Chondrocyte (in vitro differentiated cells): ENCODE measurements around the gene ZBTB8OS. TPM values are rescaled to one million over a fixed set of nuclear protein-coding genes. Genes with fewer than 3 reads are reported as not detected.

Experiments
- DNase-seq: peaks from one replicate; pipeline ENCODE4 v3.0.0; 2021; ENCODE audit warnings: mixed read lengths, low spot score
- H3K27ac Mint-ChIP-seq: one replicate; pipeline ENCODE4 v1.8.0; 2021; ENCODE audit warnings: mild to moderate bottlenecking, moderate library complexity, mixed read lengths; ENCODE audit not compliant: unreplicated experiment
- H3K27me3 Mint-ChIP-seq: 2 replicates; pipeline ENCODE4 v1.8.0; 2021; ENCODE audit warnings: low read depth, mixed read lengths
- H3K36me3 Mint-ChIP-seq: 2 replicates; pipeline ENCODE4 v1.8.0; 2021; ENCODE audit warnings: low read depth, mixed read lengths
- H3K4me1 Mint-ChIP-seq: 2 replicates; pipeline ENCODE4 v1.8.0; 2021; ENCODE audit warnings: low read depth, mild to moderate bottlenecking, mixed read lengths
- H3K4me3 Mint-ChIP-seq: one replicate; pipeline ENCODE4 v1.8.0; 2021; ENCODE audit warnings: mild to moderate bottlenecking, moderate library complexity, mixed read lengths; ENCODE audit not compliant: unreplicated experiment
- H3K9me3 Mint-ChIP-seq: 2 replicates; pipeline ENCODE4 v1.8.0; 2021; ENCODE audit warnings: low read depth, mixed read lengths
- total RNA-seq: library from RNA; stranded (reverse); gene quantifications from 3 replicates; pipeline ENCODE4 v1.2.1, GENCODE V29; 2021
- TF ChIP-seq, protein P1 (sequence below): fragments of 200-600 bp; sonication (generic); IDR thresholded peaks from 2 replicates; pipeline ENCODE4 v1.5.0; 2021; ENCODE audit warnings: antibody characterized with exemption, mild to moderate bottlenecking, moderate library complexity

The ZBTB8OS gene
- total RNA-seq, 1 donor from 2014 or later = 30.0 TPM

DNA sequence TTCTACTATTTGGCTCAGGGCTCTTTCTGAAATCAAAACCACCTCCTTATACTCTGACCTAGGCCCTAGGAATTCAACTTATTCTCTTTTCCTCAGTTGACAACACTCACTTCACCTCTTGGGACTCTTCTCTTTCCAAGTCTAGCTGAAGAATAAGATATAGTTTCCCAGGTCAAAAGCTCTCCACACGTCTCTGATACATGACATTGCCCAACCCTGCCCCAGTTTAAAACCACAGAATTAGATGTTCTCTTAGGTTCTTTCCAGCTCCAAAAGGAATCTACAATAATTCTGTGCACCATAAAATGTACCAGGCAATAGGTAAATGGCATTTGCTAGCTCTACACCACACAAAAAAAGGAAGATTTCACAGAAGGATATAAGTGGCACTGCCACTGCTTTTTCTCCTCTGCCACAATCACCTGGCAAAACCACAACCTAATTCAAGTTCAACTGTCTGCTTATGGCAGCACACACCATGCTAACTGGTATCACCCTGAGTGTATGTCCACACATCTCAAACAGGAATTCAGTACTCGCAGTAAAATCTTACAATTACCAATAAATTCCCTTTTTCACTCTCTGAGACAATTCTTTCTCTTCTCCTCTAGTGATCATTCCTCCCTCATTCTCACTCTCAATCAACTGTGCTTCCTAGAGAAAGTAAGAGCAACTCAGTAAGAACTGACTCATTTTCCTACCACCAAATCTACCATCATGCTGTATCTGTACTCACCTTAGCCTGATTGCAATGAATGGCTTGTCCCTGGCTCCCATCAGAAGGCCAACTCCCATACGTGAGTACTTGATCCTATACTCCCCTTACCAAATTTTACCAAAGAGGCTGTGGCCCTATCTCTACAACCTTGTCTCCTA lies 27.3 kb downstream of the ZBTB8OS start:
- Mint-ChIP-seq H3K36me3 (peaks cover 6% of the 10 kb centered on the region), H3K27ac (no peak overlapping the region), H3K4me3 (no peak overlapping the region), H3K27me3 (no peaks in the 10 kb centered on the region), H3K4me1 (no peaks in the 10 kb centered on the region), H3K9me3 (no peaks in the 10 kb centered on the region)
- DNase-seq = no peak
- TF ChIP-seq, protein P1, sequence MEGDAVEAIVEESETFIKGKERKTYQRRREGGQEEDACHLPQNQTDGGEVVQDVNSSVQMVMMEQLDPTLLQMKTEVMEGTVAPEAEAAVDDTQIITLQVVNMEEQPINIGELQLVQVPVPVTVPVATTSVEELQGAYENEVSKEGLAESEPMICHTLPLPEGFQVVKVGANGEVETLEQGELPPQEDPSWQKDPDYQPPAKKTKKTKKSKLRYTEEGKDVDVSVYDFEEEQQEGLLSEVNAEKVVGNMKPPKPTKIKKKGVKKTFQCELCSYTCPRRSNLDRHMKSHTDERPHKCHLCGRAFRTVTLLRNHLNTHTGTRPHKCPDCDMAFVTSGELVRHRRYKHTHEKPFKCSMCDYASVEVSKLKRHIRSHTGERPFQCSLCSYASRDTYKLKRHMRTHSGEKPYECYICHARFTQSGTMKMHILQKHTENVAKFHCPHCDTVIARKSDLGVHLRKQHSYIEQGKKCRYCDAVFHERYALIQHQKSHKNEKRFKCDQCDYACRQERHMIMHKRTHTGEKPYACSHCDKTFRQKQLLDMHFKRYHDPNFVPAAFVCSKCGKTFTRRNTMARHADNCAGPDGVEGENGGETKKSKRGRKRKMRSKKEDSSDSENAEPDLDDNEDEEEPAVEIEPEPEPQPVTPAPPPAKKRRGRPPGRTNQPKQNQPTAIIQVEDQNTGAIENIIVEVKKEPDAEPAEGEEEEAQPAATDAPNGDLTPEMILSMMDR = no peak

DNA sequence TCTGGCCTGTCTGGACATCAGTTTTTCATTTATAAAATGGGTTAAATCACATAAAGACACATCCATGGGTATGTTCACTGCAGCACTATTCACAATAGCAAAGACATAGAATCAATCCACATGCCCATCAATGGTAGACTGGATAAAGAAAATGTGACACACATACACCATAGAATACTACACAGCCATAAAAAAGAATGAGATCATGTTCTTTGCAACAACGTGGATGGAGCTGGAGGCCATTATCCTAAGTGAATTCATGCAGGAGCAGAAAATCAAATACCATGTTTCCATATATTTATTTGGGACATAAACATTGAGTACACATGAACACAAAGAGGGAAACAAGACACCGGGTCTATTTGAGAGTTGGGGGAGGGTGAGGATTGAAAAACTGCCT lies 28.1 kb downstream of the ZBTB8OS start:
- peaks cover 6% of the 10 kb centered on the region for H3K36me3 Mint-ChIP-seq
- TF ChIP-seq, protein P1 = no peak
- H3K27ac Mint-ChIP-seq = no peak overlapping the region
- H3K27me3 Mint-ChIP-seq = no peaks in the 10 kb centered on the region
- DNase-seq = no peak
- H3K4me1 Mint-ChIP-seq = no peaks in the 10 kb centered on the region
- H3K4me3 Mint-ChIP-seq = no peak overlapping the region
- H3K9me3 Mint-ChIP-seq = no peaks in the 10 kb centered on the region

DNA sequence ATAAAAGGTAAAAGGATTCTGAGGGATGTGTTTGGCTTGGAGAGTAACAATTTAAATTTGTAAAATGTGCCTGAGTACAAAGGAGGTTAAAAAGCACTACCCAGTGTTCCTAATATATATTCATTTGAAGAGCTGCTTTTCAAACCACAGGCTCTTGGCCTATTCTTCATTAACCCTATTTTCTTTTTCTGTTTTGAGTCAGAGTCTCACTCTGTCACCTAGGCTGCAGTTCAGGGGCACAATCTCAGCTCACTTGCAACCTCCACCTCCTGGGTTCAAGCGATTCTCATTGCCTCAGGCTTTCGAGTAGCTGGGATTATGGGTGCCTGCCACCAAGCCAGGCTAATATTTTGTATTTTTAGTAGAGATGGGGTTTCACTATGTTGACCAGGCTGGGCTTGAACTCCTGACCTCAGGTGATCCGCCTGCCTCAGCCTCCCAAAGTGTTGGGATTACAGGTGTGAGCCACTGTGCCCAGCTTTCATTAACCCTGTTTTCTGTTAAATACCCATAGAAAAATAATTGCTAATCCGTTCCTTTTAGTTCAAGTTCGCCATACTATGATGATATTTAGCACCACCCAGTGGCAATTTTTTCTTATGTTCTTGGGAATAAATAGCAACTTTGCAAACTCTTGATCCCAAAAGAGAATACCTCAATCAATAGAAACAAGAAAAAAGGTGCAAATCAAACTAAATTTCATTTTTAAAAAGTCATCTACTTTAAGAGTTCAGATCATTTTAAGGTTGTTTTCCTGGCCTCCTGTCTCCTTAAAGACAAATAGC lies 30.5 kb downstream of the ZBTB8OS start:
- H3K4me1 Mint-ChIP-seq = no peaks in the 10 kb centered on the region
- H3K4me3 Mint-ChIP-seq = no peak overlapping the region
- no peaks in the 10 kb centered on the region for H3K27me3 Mint-ChIP-seq
- H3K27ac Mint-ChIP-seq = no peak overlapping the region
- peaks cover 6% of the 10 kb centered on the region for H3K36me3 Mint-ChIP-seq
- no peak for DNase-seq
- TF ChIP-seq, protein P1 = peak; percentile 75
- no peaks in the 10 kb centered on the region for H3K9me3 Mint-ChIP-seq

DNA sequence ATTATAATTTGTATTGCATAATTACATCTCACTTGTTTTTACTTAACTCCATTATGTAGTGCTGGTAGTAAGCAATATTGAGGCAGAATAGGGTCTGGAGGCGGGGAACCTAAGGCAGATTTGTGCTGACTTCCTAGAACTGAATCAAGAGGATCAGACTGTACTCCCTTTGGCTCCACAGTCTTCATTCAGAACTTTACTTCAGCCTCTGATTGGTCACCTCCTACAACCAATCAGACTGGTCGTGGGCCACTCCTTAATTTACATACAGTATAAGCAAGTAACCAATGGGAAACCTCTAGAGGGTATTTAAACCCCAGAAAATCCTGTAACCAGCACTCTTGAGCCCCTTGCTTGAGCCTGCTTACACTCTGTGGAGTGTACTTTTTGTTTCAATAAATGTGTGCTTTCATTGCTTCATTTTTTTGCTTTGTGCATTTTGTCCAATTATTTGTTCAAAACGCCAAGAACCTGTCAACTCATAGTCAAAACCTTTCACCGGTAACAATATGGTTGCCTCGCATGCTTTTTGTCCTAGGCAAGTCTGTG lies 31.6 kb downstream of the ZBTB8OS start:
- Mint-ChIP-seq H3K27me3 (no peaks in the 10 kb centered on the region), H3K36me3 (peaks cover 6% of the 10 kb centered on the region), H3K4me3 (no peak overlapping the region), H3K9me3 (no peaks in the 10 kb centered on the region), H3K4me1 (no peaks in the 10 kb centered on the region), H3K27ac (no peak overlapping the region)
- no peak for DNase-seq
- TF ChIP-seq, protein P1 = no peak

DNA sequence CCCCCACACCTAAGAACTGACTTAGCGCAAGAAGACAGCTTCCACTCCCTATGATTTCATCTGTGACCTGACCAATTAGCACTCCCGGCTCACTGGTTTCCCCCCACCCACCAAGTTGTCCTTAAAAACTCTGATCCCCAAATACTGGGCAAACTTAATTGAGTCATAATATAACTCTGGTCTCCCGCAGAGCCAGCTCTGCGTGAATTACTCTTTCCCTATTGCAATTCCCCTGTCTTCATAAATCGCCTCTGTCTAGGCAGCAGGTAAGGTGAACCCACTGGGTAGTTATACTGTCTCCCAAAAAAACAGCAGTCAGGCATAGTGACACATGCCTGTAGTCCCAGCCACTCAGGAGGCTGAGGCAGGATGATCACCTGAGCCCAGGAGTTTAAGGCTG lies 36.9 kb downstream of the ZBTB8OS start:
- no peak for DNase-seq
- Mint-ChIP-seq H3K4me3 (no peak overlapping the region), H3K27ac (no peak overlapping the region), H3K4me1 (peaks cover 6% of the 10 kb centered on the region), H3K9me3 (no peaks in the 10 kb centered on the region), H3K27me3 (no peaks in the 10 kb centered on the region), H3K36me3 (no peaks in the 10 kb centered on the region)
- TF ChIP-seq, protein P1 = no peak
